LNCaP clone FGC (cell line): ENCODE data around the gene LCE5A.
A peak's percentile ranks its signal among the peaks of the same experiment; 100 is the strongest.

Source experiments
- DNase-seq: peaks from one replicate; pipeline ENCODE4 v3.0.0-alpha.2; 2011; ENCODE audit warnings: low read depth
- H3K4me3 ChIP-seq: 2 replicates; pipeline ENCODE4 v1.5.1; 2011; ENCODE audit warnings: mild to moderate bottlenecking, low read depth, low read length, control low read depth
- TF ChIP-seq, protein P1 (sequence below): IDR thresholded peaks from 2 replicates; pipeline ENCODE4 v1.5.1; 2012; ENCODE audit warnings: mild to moderate bottlenecking; ENCODE audit not compliant: control insufficient read depth, insufficient read depth; ENCODE audit errors: extremely low read depth

The LCE5A gene

GRCh38 chr1:152501704-152502103 lies 8.9 kb upstream of the LCE5A start:
- H3K4me3 ChIP-seq: no peak overlapping the region
- DNase-seq: no peak
- TF ChIP-seq, protein P1, sequence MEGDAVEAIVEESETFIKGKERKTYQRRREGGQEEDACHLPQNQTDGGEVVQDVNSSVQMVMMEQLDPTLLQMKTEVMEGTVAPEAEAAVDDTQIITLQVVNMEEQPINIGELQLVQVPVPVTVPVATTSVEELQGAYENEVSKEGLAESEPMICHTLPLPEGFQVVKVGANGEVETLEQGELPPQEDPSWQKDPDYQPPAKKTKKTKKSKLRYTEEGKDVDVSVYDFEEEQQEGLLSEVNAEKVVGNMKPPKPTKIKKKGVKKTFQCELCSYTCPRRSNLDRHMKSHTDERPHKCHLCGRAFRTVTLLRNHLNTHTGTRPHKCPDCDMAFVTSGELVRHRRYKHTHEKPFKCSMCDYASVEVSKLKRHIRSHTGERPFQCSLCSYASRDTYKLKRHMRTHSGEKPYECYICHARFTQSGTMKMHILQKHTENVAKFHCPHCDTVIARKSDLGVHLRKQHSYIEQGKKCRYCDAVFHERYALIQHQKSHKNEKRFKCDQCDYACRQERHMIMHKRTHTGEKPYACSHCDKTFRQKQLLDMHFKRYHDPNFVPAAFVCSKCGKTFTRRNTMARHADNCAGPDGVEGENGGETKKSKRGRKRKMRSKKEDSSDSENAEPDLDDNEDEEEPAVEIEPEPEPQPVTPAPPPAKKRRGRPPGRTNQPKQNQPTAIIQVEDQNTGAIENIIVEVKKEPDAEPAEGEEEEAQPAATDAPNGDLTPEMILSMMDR: no peak

- DNase-seq: no peak
- no peak overlapping the region for H3K4me3 ChIP-seq
- TF ChIP-seq, protein P1: no peak
Measured at GRCh38 chr1:152502496-152503180, 8.0 kb upstream of the LCE5A start.

DNA sequence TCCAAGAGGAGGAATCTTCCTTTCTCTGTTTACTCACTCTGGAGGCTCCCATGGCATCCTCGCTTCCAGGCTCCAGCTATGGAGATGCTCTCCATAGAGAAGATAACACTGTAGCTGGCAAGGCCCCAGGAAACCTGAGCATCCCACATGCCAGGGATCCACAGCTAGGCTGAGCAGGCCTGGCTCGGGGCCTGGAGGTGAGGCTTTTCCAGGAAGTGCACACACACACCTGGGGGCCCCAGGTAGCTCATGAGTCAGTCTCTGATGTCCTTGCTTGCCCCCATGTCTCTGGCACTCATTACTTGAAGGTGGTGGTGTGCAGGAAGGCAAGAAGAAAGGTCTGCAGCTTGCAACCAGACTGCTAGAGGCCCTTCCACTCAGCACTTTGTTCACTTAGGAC lies 5.5 kb upstream of the LCE5A start:
- H3K4me3 ChIP-seq: no peak overlapping the region
- DNase-seq: no peak
- TF ChIP-seq, protein P1: no peak

GRCh38 chr1:152506899-152507498 lies 3.6 kb upstream of the LCE5A start:
- no peak overlapping the region for H3K4me3 ChIP-seq
- DNase-seq: no peak
- TF ChIP-seq, protein P1: no peak

GRCh38 chr1:152511596-152511995 lies 993 bp downstream of the LCE5A start:
- DNase-seq: no peak
- TF ChIP-seq, protein P1: no peak
- H3K4me3 ChIP-seq: no peak overlapping the region

GRCh38 chr1:152513081-152513480 lies 2.5 kb downstream of the LCE5A start:
- H3K4me3 ChIP-seq: no peak overlapping the region
- peak; percentile 52 for DNase-seq
- TF ChIP-seq, protein P1: no peak

DNA sequence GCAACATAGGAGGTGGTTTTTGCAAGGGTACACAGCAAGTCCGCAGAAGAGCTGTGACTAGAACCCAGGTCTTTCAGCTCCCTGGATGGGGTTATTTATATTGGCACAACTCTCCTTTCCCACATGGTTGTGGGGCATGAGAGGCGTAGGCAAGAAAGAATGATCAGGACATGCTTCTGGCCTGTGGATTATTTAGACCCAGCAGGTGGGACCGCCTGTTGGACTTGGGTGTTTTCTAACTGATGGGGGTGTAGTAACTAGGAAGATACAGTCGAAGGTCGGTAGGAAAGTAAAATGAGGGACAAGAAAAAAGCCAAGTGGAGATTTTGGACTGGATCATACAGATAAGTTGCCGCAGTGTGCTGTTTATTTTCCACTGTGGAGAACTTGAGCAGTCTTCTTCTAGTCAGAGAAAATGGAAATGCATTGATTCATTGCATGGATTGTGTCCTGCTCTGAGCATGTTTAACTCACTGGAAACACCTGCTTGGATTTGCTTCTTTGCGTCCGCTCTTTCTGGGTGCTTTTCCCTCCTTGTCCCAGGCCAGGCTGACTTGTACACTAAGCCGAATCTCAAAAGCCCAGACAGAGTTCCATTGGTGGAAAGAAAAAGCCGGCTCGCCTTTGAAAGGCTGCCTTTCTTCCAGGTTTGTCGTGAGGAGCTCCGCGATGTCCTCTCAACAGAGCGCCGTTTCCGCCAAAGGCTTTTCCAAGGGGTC lies 4.3 kb downstream of the LCE5A start:
- TF ChIP-seq, protein P1: no peak
- DNase-seq: no peak
- no peak overlapping the region for H3K4me3 ChIP-seq
